DOHH2 (cell line): ENCODE data around the gene COL1A1.

Experiments
- EZH2phosphoT487 ChIP-seq: fragments of 200-600 bp; sonication (generic); IDR thresholded peaks from 2 replicates; pipeline ENCODE4 v1.6.1; 2017; ENCODE audit warnings: borderline replicate concordance, mild to moderate bottlenecking, antibody characterized with exemption, low read length, moderate library complexity, mixed read lengths
- TF ChIP-seq, protein P1 (sequence below): fragments of 200-600 bp; sonication (generic); IDR thresholded peaks from one replicate; pipeline ENCODE4 v1.5.1; 2014; ENCODE audit warnings: antibody characterized with exemption, mild to moderate bottlenecking, low read depth, low read length; ENCODE audit not compliant: poor library complexity, severe bottlenecking

DNA sequence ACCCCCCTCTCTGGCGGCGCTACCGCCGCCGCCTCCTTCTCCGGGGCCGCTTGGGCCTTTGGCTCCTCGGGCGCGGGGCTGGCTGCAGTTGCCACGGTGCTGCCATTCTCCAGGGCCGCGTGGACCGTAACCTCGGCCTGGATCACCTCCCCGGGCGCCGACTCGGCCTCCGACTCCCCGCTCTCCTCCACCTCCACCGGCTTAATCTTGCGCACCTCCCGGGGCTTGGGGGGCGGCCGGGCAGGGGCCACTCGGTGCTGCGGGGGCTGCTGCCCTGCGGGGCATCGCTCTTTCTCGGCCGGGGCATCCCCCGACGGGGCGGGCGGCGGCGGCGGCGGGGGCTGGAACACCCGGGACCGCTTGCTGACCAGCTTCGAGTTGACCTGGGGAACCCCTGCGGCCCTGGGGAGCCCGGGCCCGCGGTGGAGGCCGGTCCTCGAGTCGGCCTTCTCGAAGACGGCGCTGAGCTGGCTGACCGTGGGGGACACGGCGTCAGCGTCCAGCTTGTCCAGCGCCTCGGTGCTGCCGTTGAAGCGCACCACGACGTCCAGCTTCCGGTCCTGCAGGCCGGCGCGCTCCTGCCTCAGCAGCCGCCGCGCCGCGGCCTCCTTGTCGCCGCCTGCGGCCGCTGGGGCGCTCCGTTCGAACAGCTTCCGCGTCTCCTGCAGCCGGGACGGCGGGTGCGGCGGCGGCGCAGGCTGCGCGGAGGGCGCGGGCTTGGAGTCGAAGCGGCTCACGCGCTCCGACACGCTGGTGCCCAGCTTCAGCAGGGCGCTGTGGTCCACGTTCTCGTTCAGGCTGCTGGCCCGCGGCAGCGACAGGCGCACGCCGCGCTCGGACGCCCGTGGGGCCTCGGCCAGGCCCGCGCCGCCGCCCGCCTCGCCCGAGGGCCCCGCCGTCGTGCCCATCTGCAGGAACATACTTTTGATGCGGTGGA, 51.7 kb downstream of the COL1A1 start:
- TF ChIP-seq, protein P1, sequence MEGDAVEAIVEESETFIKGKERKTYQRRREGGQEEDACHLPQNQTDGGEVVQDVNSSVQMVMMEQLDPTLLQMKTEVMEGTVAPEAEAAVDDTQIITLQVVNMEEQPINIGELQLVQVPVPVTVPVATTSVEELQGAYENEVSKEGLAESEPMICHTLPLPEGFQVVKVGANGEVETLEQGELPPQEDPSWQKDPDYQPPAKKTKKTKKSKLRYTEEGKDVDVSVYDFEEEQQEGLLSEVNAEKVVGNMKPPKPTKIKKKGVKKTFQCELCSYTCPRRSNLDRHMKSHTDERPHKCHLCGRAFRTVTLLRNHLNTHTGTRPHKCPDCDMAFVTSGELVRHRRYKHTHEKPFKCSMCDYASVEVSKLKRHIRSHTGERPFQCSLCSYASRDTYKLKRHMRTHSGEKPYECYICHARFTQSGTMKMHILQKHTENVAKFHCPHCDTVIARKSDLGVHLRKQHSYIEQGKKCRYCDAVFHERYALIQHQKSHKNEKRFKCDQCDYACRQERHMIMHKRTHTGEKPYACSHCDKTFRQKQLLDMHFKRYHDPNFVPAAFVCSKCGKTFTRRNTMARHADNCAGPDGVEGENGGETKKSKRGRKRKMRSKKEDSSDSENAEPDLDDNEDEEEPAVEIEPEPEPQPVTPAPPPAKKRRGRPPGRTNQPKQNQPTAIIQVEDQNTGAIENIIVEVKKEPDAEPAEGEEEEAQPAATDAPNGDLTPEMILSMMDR = no peak
- TF ChIP-seq EZH2phosphoT487 = no peak
